GM20000 (cell line): ENCODE results near the gene WASL.
"Not testable (repeated sequence)": the region's sequence is repeated elsewhere in the genome, so short reads cannot be mapped to it uniquely, and the experiment has no call there.

Source experiments
- DNase-seq: peaks from one replicate; pipeline ENCODE4 v3.0.0; 2012; ENCODE audit warnings: low spot score
- CTCF ChIP-seq: IDR thresholded peaks from 2 replicates; pipeline ENCODE4 v1.5.1; 2012; ENCODE audit warnings: mild to moderate bottlenecking, control low read depth; ENCODE audit errors: extremely low read depth, missing control alignments

WASL gene

DNA sequence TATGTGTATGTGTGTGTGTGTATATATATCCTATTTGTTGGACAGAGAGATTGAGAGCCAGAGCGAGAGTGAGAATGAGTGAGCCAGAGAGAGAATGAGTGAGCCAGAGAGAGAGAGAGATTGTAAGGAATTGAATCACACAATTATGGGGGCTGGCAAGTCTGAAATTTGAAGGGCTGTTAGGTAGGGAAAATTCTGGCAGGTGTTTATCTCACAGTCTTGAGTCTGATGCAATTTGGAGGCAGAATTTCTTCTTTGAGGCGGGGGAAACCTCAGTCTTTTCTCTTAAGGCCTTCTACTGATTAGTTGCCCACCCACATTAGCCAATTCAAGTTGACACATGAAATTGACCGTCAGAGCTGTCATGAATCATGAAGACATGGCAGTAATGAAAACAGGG is 41.0 kb upstream of the WASL start:
- no peak for DNase-seq
- no peak for TF ChIP-seq CTCF

- no peak for DNase-seq
- no peak for TF ChIP-seq CTCF
Measured at GRCh38 chr7:123789206-123789784, 40.5 kb upstream of the WASL start.

GRCh38 chr7:123788584-123788983 is 39.8 kb upstream of the WASL start:
- TF ChIP-seq CTCF: no peak
- DNase-seq: no peak

- TF ChIP-seq CTCF: no peak
- no peak for DNase-seq
Measured at GRCh38 chr7:123787220-123788007, 38.6 kb upstream of the WASL start.

GRCh38 chr7:123784263-123784662 is 35.5 kb upstream of the WASL start:
- no peak for DNase-seq
- no peak for TF ChIP-seq CTCF

GRCh38 chr7:123783820-123784219 is 35.0 kb upstream of the WASL start:
- DNase-seq: no peak
- no peak for TF ChIP-seq CTCF

DNA sequence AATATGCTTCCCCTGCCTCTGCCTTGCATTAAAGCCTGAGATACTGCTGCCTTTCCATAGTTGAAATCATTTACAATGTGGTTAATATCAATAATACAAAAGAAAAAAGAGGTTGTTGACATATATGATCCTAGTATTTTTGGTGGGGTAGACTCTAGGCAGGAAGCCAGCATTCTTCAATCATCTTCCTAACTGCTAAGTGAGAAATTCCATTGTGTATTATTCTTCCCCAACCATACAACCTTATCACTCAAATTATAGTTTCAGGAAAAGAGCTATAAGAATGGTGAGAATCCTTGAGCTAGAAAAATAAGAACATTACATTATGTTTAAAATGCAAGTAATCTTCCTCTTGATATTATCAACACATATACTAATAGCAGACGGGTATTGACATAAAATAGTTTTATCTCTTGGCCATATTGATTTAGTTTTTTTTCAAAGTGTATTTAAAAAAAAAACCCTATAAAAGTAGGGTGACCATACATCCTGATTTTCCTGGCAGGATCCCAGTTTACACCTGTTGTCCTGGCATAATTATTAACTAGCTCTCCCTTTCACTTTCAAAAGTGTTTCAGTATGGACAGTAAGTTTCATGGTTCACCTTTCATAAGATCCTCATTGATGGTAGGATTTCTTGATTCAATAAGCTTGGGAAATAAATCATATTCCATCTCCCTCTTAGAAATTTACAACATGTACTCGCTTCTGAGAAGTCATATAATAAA is 33.4 kb upstream of the WASL start:
- DNase-seq: no peak
- no peak for TF ChIP-seq CTCF

GRCh38 chr7:123780472-123780871 is 31.7 kb upstream of the WASL start:
- not testable (repeated sequence) for DNase-seq
